ENCODE results near the gene HINT2.

The HINT2 gene

DNA sequence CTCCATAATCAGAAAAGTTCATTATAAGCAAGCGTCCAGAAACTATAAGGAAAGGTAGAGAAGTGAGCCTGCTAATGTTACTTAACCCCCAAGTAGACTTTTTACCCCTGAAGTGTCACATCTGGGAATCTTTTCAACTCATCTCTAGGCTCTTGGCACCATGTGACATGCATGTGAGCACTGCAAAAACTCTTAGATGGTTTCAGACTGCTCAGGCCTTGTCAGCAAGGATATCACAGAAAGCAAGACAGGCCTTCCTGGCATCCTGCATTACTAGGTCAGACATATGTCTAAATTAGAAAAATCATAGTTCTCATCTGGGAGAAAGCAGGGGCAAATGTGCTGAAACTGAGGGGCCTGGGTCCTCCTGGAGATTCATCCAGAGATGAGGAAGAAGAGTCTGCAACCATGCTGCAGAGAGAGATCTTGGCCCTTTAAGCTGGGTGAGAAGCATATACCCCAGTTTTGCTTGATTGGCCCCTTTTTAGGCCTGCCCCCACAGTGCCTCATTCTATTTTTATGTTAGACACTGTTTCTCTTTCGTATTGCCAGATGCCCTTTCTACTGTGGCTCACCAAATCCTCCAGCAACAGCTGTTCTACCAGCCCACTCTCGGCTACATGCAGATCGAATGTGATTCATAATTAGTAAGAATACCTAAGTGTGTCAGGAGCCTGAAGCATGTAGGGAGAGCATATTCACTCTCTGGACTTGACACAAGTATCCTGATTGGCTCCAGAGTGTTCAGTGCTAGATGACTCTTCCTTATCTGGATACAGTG is 33.1 kb upstream of the HINT2 start:
- H3K4me1 ChIP-seq (ENCODE audit: insufficient read depth, low read length, poor library complexity, severe bottlenecking) = peaks cover 4% of the 10 kb centered on the region
- no peaks in the 10 kb centered on the region for H4K20me1 ChIP-seq (ENCODE audit: insufficient read depth, low read length, poor library complexity, severe bottlenecking)
- no peaks in the 10 kb centered on the region for H3K9me3 ChIP-seq (ENCODE audit: insufficient read depth, low read depth, low read length)
- H3K9me2 ChIP-seq (replicated peaks; ENCODE audit: low read depth, low read length) = no peaks in the 10 kb centered on the region
- H3K36me3 ChIP-seq (ENCODE audit: insufficient read depth, low read length) = no peaks in the 10 kb centered on the region
- H3K4me3 ChIP-seq (ENCODE audit: low read length, poor library complexity, severe bottlenecking) = no peak overlapping the region
- no peak for TF ChIP-seq EZH2phosphoT487 (IDR thresholded peaks at IDR 0.05; ENCODE audit: borderline replicate concordance)
- TF ChIP-seq, protein P1, sequence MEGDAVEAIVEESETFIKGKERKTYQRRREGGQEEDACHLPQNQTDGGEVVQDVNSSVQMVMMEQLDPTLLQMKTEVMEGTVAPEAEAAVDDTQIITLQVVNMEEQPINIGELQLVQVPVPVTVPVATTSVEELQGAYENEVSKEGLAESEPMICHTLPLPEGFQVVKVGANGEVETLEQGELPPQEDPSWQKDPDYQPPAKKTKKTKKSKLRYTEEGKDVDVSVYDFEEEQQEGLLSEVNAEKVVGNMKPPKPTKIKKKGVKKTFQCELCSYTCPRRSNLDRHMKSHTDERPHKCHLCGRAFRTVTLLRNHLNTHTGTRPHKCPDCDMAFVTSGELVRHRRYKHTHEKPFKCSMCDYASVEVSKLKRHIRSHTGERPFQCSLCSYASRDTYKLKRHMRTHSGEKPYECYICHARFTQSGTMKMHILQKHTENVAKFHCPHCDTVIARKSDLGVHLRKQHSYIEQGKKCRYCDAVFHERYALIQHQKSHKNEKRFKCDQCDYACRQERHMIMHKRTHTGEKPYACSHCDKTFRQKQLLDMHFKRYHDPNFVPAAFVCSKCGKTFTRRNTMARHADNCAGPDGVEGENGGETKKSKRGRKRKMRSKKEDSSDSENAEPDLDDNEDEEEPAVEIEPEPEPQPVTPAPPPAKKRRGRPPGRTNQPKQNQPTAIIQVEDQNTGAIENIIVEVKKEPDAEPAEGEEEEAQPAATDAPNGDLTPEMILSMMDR (conservative IDR thresholded peaks at IDR 0.05; ENCODE audit: low read length) = no peak
- no peaks in the 10 kb centered on the region for H3K27me3 ChIP-seq (ENCODE audit: insufficient read depth, low read length, poor library complexity, severe bottlenecking)
- H3K9ac ChIP-seq (ENCODE audit: low read depth, low read length, poor library complexity, severe bottlenecking) = no peak overlapping the region
- H3K4me2 ChIP-seq (ENCODE audit: low read depth, low read length, poor library complexity, severe bottlenecking) = no peak overlapping the region
- no peak overlapping the region for H2AFZ ChIP-seq (ENCODE audit: low read length)
- no peaks in the 10 kb centered on the region for H3K79me2 ChIP-seq (ENCODE audit: insufficient read depth, low read length)
- H3F3A ChIP-seq (ENCODE audit: low read depth) = no peaks in the 10 kb centered on the region

DNA sequence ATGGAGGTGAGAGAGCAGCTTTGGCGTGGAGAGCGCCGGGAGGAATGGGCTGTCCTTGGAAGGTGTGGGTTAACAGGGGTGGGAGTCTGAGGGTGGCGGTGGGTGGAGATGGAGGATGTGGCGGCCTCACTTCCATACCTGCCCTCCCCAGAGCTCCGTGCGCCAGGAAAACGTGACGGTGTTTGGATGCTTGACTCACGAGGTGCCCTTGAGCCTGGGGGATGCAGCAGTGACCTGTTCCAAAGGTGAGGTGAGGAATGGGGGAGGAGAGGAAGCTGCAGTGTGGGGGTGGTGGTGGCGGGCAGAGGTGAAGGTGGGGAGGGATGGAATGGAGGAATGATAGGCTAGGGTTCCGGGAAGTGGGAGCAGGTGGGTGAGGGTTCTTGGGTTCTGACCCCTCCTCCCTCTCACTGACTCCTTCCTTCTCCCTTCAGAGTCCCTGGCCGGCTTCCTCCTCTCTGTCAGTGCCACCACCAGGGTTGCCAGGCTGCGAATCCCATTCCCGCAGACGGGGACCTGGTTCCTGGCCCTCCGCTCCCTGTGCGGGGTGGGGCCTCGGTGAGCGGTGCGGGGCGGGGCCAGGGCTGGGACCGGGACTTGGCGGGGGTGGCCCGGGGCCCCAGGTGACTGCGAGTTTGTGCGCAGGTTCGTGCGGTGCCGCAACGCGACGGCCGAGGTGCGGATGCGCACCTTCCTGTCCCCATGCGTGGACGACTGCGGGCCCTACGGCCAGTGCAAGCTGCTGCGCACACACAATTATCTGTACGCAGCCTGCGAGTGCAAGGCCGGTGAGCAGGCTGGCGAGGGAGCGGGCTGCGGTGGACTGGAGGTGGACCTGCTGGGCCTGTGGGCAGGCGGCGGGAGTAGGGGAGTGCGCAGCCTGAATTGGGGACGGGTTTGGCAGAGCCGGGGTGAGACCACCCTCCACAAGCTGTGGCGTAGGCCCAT is 31.3 kb upstream of the HINT2 start:
- Histone ChIP-seq H3K4me1 (ENCODE audit: insufficient read depth, low read length, poor library complexity, severe bottlenecking) (peaks cover 4% of the 10 kb centered on the region), H3K79me2 (ENCODE audit: insufficient read depth, low read length) (no peaks in the 10 kb centered on the region), H3K4me2 (ENCODE audit: low read depth, low read length, poor library complexity, severe bottlenecking) (no peak overlapping the region), H3K27me3 (ENCODE audit: insufficient read depth, low read length, poor library complexity, severe bottlenecking) (no peaks in the 10 kb centered on the region), H3K4me3 (ENCODE audit: low read length, poor library complexity, severe bottlenecking) (no peak overlapping the region), H3K9ac (ENCODE audit: low read depth, low read length, poor library complexity, severe bottlenecking) (no peak overlapping the region), H4K20me1 (ENCODE audit: insufficient read depth, low read length, poor library complexity, severe bottlenecking) (no peaks in the 10 kb centered on the region), H3F3A (ENCODE audit: low read depth) (no peaks in the 10 kb centered on the region), H3K9me3 (ENCODE audit: insufficient read depth, low read depth, low read length) (no peaks in the 10 kb centered on the region), H3K9me2 (replicated peaks; ENCODE audit: low read depth, low read length) (no peaks in the 10 kb centered on the region), H2AFZ (ENCODE audit: low read length) (no peak overlapping the region), H3K36me3 (ENCODE audit: insufficient read depth, low read length) (no peaks in the 10 kb centered on the region)
- TF ChIP-seq, protein P1 (conservative IDR thresholded peaks at IDR 0.05; ENCODE audit: low read length) = no peak
- TF ChIP-seq EZH2phosphoT487 (IDR thresholded peaks at IDR 0.05; ENCODE audit: borderline replicate concordance) = no peak

DNA sequence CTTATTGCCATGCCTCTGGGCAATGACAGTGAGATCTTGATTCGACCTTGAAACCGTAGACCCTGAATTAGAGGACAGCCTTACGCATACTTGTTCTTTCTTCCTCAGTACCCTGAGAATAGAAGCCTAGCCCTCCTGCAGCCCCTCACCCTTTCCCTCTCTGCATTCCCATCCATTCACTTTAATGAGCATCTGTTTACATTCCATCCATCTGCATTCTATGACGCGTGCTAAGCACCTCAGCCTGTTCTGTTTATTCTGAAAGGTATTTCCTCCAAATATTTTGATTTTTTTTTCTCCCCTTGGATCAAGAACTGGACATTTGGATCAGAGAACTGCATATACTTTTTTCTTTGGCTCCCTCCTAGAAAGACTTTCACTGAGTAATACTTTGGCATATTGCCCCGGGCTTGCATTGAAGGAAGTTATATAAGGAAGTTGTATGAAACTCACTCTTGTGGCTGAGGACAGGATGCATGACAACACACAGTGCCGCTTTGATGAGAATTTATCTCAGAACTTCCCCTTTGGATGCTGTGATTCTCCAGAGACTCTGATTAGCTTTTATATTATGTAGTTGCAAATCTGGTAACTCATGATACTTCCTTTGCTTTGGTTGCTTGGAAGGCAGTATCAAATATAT is 29.9 kb upstream of the HINT2 start:
- Histone ChIP-seq H3F3A (ENCODE audit: low read depth) (no peaks in the 10 kb centered on the region), H3K9me3 (ENCODE audit: insufficient read depth, low read depth, low read length) (no peaks in the 10 kb centered on the region), H3K36me3 (ENCODE audit: insufficient read depth, low read length) (no peaks in the 10 kb centered on the region), H3K4me1 (ENCODE audit: insufficient read depth, low read length, poor library complexity, severe bottlenecking) (peaks cover 4% of the 10 kb centered on the region), H4K20me1 (ENCODE audit: insufficient read depth, low read length, poor library complexity, severe bottlenecking) (no peaks in the 10 kb centered on the region), H3K4me2 (ENCODE audit: low read depth, low read length, poor library complexity, severe bottlenecking) (no peak overlapping the region), H3K9me2 (replicated peaks; ENCODE audit: low read depth, low read length) (no peaks in the 10 kb centered on the region), H3K9ac (ENCODE audit: low read depth, low read length, poor library complexity, severe bottlenecking) (no peak overlapping the region), H3K4me3 (ENCODE audit: low read length, poor library complexity, severe bottlenecking) (no peak overlapping the region), H3K27me3 (ENCODE audit: insufficient read depth, low read length, poor library complexity, severe bottlenecking) (no peaks in the 10 kb centered on the region), H2AFZ (ENCODE audit: low read length) (no peak overlapping the region), H3K79me2 (ENCODE audit: insufficient read depth, low read length) (no peaks in the 10 kb centered on the region)
- TF ChIP-seq, protein P1 (conservative IDR thresholded peaks at IDR 0.05; ENCODE audit: low read length) = no peak
- no peak for TF ChIP-seq EZH2phosphoT487 (IDR thresholded peaks at IDR 0.05; ENCODE audit: borderline replicate concordance)

All from Loucy (cell line).